Glomerular endothelial cell (primary cell): Measurements from ENCODE around the gene GDPD5. TPM values are rescaled to one million over a fixed set of nuclear protein-coding genes. Genes with fewer than 3 reads are reported as not detected.
"Not testable (repeated sequence)": the region's sequence is repeated elsewhere in the genome, so short reads cannot be mapped to it uniquely, and the experiment has no call there.

Source experiments
- DNase-seq: peaks from one replicate; pipeline ENCODE4 v3.0.0-alpha.2; 2011; ENCODE audit warnings: low read depth, low spot score; ENCODE audit errors: extremely low read depth
- total RNA-seq: library from RNA; depleted of rRNA; stranded (reverse); fragments of >200 nt; gene quantifications from 2 replicates; pipeline ENCODE4 v1.2.3, GENCODE V29; 2015

GDPD5 gene
- total RNA-seq, 1 donor from 2014 or later, result 90.1 TPM

DNA sequence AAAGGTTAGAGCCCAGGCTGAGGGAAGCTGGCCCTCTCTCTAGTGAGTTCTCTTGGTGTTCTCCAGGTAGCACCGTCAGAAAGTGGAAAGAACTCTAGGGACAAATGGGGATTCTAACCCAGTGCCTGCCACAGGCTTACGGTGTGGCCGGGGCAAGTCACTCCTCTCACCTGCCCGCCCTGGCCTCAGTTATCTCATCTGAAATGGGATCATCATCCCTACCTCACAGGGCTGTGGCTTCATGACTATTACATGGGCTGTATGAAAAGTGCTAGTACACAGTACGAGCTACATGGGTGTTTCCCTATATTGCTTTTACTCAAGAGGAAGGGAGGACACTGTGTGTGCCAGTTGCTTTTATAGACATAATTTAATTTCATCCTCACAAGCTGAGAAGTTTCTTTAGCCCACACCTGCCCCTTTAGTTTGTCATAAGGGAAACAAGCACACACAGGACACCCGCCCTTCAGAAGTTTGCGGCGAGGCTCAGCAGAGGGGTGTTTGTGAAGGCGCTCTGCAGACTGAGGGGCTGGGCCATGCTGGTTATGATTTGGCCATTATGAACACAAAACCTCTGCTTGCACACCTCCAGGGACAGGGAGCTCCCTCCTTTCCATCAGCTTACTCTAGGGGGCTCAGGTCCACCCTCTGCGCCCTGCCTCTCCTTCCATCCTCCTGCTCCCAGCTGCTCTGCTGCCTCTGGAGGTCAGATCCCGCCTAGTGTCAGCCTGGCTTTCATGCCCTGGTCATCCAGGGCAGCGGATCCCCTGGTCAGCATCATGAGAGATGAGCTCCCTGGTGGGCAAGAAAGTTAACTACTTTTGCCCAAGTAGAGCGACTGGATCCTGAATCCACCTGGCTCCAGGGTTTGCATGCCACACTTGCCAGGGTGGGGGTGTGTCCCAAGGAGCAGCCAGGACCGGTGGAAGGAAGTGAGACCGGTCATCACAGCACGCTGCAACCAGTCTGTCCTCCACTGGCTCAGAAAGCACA lies 93.9 kb downstream of the GDPD5 start:
- no peak for DNase-seq

DNA sequence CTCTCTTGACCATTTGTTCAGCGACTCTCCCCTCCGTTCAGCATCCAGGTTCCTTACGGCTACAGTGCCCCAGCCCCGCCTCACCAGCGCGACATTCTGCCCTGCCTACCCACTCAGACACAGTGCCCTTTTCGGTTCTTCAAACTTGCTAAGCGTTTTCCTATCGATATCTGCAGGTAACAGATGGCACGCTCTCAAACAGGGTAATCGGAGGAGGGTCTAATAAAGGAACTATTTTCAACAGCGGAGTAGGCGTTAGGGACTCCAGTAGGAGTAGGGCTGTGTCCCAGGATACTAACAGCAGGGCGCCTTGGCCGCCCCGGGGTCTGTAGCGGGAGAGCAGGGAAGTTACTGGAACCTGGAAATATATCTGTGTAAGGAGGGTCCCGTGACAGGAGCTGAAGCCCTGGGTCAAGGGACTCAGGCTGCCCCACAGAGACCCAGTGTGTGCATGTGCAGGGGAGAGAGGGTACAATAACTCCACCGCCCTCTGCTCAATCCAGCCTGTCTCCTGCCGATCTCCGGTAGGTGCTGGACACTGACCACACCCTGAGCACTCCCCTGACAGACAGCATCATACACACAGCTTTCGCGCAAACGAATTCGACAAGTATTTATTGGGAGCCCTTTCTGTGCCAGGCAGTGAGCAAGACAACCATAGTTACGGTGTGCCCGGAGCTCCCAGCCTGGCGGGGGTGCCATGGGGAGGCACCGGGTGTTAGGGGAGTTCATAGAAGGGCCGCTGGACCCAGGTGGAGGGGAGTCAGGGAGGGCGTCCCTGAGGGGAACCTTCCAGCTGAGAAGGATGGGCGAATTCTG lies 94.8 kb downstream of the GDPD5 start:
- no peak for DNase-seq

DNA sequence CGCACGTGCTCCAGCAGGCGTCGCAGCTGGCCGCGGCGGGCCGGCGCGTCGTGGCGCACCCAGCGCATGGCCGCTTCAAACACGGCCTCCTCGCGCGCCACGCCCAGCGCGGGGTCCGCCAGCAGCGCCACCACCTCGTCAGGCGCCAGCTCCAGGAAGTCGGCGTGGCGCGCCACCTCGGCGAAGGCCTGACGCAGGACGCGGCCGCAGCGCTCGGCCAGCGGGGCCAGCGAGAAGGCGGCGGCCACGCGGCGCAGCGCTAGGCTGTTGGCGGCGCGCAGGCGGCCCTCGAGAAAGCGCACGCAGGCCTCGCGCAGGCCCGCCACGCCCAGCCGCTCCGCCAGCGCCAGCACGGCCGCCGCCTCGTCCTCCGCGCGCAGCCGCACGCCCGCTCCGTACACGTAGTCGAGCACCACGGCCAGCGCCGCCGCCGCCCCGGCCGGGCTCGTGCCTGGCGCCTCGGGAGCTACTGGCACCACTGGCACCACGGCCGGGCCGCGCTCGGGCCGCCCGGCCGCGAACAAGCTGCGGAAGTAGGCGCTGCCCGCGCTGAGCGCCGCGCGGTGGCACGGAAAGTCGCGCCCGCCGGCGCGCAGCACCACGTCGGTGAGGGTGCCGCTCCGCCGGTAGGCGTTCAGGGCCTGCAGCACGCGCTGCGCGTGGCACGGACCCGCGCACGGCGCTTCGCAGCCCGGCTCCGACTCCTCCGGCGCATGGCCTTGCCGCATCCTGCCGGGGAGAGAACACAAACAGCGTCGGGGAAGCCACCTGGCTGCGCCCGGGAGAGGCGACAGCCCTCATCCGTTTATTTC lies 95.6 kb downstream of the GDPD5 start:
- no peak for DNase-seq

DNA sequence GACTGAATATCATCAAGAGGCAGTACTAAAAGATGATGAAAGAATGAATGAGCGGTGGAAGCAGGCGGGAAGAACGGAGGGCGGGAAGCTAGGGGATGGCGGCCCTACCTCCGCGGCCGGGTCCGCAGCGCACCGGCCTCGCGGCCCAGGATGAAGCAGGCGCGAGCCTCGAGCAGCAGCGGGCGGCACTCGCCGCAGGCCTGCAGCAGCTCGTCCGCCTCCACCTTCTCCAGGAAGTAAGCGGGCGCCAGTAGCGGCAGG lies 96.2 kb downstream of the GDPD5 start:
- DNase-seq, result no peak

DNA sequence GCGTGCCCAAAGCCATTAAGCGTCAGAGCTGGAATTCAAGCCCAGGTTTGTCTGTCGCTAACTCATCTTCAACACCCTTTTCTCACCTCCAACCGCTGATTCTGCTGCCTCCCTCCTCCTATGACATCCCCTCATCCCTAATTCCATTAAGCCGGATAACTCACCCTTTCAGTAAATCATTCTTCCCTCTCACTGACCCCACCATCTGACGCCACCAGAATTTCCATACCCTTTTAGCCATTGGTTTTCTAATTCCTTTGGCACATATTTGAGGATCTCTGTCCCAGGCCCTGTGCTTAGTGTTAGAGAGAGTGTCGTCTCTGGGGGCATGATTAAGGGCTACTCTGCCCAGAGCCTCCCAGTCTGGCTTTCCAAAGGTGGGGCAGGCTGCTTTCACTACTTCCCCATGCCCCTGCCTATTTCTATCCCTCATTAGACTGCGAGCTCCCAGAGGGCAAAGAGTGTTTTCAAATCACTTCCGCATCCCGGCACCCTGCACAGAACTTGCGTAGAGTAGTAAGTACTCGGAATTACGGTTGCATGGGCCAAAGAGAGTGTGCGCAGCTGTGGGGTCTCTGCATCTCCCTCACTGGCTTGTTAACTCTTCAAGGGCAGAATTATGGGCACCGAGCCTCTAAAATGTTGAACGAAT lies 96.6 kb downstream of the GDPD5 start:
- no peak for DNase-seq

DNA sequence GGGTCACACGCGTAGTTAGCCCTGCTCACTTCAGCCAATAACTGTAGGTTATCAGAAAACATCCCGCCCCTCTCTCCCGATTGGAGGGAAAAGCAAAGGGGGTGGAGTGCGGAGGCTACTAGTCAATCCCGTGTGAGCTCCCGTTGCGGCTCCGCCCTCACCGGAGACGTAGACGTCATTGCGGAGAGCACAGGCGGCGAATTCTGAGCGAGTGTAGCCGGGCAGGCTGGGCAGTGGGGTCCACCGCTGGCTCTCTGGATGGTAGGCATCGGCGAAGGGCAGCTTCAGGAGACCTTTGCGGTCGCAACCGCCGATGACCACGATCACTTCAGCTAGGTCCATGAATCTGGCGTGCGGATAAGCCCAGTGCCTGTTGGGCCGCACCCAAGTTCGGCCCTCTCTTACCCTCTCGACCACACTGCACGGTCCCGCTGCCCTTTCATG lies 97.4 kb downstream of the GDPD5 start:
- DNase-seq, result peak; percentile 71

DNA sequence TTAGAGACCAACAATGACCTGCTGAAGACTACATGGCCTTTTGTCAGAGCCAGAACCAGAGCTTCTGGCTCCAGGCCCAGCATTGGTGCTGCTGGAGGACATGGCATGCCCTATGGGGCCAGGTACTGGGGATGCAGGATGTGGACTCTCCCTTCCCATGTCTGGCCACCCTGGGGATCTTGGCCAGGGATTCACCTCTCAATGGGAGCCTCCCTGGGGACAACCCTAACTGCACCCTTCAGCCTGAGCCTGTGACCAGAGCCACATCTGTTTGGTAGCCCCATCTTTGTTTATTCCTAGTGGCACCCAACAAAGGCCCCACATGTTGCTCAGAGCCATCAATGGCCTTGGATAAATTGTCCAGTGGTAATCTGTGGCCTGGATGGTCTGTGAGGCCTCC lies 98.6 kb downstream of the GDPD5 start:
- no peak for DNase-seq

DNA sequence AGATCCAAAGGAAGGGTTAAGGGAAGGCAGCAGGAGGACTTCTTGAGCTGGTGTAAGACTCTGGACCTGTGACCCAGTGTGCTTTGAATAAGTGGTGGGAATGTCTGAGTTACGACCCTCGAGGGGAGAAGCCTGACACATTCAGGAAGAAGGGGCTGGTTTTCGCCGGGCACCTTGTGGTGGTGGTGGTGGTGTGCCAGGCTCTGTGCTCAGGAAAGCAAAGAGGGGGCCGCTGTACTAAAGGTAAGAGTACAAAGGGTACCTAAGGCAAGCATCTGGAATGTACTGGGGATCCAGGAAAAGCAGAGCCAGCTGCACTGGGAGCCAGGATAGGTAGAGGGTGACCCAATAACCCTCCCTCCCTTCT lies 99.0 kb downstream of the GDPD5 start:
- DNase-seq, result no peak

DNA sequence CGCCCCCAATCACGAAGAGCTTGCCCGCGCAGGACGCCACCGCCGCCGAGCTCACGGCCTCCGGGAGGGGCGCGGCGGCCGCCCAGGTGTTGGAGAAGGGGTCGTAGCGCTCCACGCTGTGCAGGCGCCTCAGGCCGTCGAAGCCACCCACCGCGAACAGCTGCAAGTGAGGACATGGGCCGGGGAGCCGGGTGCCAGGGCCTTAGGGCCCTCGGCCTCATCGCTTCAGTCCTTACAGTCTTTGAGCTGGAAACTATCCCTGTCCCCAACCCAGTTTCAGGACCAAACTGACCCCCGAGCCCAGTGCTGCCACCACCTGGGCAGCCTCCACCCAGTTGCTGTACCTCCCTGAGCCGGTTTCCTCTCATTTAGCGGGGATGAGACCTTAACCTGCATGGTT lies 100.3 kb downstream of the GDPD5 start:
- no peak for DNase-seq

DNA sequence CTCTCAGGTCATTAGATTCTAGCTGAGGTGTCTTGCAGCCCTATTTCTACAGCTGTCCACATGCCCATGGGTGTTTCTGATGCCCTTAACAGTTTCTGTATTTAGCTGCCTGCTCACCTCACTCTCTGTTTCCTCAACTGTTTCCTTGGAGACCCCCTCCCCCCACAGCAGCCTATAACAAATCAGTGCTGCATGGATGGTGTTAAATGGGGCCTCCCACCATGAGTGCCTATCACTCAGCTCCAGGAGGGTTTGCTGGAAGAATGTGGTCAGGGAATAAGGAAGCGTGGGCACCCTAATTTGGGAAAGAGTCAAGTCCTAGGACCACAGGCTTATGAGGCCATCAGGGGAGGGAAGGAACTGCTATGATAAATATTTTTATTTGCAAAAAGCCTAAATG lies 101.3 kb downstream of the GDPD5 start:
- no peak for DNase-seq

DNA sequence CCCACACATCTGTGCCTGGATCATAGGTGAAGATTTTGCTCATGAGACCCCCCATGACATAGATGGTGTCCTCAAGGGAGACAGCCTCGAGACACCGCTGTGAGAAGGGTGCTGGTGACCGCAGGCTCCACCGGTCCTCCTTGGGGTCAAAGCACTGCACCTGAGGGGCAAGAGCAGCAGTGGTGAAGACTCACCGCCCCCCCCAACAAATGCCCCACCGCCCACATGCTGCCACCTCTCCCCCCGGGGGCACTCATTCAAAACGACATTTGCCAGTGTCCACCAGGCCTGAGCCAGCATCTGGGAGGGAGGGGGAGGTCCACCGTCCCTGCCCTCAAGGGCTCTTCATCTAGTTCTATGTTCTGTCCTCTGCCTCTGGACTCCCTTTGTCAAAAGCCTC lies 102.0 kb downstream of the GDPD5 start:
- DNase-seq, result no peak

DNA sequence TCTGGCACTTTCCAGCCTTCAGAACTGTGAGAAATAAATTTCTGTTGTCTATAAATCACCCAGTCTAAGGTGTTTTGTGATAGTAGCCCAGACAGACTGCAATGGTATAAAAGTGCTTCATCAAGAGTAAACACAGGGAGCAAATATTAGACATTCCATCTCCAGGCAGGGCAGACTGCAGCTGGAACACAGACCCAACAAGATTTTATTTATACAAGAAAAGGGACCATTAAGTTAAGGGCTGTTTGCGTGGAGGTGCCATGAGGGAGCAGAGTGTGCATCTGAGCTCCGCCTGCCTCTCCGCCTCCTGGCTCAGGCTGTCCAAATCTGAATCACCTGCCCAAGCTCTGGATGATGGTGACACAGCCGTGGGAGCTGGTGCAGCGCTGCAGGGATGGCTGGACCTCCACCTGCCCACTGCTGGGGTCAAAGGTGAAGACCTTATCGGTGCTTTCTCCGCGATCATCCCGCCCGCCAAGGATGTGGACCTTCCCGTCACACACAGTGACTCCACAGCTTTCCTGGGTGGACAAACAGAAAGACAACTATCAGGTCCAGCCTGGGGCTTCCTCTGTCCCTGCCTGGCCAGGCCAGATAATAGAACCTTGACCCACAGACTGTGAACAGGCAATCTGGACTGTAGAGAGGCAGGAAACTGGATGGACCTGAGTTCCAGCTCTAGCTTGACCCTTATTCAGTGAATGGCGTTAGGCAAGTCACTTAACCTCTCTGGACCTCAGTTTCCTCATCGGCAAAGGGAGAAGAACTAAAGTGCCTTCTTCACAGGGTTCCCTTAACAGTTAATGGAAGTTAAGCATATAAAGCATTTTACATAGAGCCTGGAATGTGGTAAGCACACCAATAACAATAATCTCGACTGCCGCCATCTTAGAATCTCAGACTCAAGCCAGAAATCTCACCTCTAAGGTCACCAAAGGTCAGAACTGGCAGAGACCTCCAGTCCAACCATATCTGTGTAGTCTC lies 103.2 kb downstream of the GDPD5 start:
- no peak for DNase-seq

DNA sequence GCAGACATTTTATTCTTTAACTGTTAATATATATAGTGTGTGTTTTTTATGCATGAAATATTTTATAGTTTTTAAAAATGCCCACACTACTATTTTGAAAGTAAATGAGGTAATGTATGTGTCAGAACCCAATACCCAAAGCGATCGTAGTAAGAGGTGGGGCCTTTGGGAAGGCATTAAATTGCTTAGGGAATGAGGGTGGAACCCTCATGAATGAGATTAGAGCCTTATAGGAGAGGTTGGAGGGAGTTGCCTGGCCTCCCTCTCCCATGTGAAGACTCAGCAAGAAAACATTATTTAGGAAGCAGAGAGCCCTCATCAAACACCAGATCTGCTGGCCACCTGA lies 103.9 kb downstream of the GDPD5 start:
- no peak for DNase-seq

DNA sequence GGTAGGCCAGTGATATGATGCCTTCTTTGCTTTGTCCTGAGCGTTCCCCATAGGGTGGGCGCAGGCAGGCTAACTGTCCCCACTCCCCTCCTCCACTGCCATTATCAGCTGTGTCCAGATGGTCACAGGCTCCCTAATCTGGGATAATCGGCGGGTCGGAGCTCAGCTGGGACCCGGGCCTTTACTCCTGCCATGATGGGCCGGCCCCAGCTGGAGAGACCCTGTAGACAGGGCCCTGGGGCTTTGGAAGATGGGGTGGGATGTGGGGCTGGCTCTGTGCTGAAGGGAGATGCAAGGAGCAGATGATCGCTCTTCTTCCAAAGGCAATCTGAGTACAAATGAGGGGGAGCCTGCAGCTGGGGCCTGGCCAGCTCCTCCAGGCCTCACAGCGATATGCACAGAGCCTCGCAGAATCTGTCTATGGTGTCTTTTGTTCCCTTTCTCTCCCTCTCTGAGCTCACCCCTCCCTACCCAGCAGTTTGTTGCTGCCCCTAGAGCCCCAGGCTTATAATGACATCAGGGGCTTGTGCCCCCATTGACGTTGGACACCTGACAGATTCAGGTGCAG lies 104.6 kb downstream of the GDPD5 start:
- DNase-seq, result no peak

DNA sequence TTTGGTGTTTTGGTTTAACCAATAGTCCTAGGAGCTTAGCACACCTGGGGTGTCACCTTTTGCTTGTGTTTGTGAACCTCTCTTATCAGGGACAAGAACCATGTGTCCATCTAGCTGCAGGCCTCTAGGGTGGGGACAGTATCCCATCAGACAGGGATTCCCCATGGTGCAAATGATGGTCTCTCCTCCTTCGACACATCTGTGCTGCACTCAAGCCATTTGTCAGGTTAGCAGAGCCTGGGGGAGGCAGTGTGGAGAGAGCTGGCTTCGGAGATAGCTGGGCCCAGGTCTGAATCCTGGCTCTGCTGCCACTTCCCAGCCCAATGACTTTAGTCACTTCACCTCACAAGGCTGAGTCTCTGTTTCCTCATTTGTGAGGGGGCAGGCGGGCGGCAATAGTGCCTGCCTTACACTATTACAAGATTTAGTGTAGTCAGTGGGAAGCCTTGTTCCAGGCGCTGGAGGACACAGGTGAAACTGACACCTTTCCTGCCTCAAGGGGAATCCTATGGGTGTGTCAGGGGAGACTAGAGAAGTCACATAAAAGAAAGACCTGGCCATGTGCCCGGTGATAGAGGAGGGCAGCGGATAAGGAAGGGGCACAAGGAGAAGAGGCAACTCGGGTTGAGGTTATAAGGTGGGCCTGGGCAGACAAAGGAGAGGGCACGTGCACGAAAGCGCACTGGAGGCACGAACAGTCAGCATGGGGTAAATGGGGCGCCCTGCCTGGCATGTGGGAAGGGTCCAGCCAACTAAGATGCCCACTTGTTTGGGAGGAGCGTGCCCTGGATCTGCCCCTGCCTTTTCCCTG lies 105.3 kb downstream of the GDPD5 start:
- no peak for DNase-seq

DNA sequence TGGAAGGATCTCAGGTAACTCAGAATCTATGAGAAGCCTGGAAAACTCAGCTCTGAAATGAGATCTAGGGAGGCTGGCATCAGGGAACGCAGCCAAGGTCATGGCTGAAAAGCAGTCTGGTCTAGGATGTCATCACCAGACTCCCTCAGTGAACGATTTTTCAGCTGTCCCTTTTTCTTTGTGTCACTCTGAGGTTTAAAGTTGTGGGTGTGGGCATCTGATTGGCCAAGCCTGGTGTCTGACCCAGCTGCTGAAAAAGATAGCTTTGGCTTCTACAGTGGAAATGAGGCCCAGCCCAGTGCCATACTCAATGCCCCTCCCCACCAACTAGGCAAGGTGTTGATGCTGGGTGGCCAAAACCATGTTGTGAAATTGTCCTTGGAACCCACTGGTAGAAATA lies 111.9 kb downstream of the GDPD5 start:
- no peak for DNase-seq

DNA sequence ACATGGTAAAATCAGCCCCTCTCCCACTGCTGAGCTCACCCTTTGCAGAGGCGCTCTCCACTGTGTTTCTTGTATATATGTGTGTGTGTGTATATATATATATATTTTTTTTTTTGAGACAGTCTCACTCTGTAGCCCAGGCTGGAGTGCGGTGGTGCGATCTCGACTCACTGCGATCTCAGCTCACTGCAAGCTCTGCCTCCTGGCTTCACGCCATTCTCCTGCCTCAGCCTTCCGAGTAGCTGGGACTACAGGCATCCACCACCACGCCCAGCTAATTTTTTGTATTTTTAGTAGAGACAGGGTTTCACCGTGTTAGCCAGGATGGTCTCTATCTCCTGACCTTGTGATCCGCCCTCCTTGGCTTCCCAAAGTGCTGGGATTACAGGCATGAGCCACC lies 112.6 kb downstream of the GDPD5 start:
- not testable (repeated sequence) for DNase-seq

DNA sequence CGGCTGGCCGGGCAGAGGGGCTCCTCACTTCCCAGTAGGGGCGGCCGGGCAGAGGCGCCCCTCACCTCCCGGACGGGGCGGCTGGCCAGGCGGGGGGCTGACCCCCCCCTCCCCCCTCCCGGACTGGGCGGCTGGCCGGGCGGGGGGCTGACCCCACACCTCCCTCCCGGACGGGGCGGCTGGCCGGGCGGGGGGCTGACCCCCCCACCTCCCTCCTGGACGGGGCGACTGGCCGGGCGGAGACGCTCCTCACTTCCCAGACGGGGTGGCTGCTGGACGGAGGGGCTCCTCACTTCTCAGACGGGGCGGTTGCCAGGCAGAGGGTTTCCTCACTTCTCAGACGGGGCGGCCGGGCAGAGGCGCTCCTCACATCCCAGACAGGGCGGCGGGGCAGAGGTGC lies 115.8 kb downstream of the GDPD5 start:
- DNase-seq, result not testable (repeated sequence)

DNA sequence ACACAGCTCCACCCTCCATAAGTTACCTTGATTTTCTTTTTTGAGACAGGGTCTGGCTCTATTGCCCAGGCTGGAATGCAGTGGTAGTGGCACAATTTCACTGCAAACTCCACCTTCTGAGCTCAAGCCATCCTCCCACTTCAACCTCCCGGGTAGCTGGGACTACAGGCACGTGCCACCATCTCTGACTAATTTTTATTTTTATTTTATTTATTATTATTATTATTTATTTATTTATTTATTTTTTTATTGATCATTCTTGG lies 116.9 kb downstream of the GDPD5 start:
- no peak for DNase-seq
